Astrocyte (in vitro differentiated cells and primary cell): Measurements from ENCODE around the gene OR4E1. TPM values are rescaled to one million over a fixed set of nuclear protein-coding genes. Genes with fewer than 3 reads are reported as not detected.

ENCODE experiments used
- DNase-seq: peaks from one replicate; pipeline ENCODE4 v3.0.0-alpha.2; 2010; ENCODE audit warnings: low read depth
- FAIRE-seq: peaks from 2 replicates; lab custom pipeline; 2011; peaks lifted over from hg19 to GRCh38; lab: Jason Lieb, UNC
- H2AFZ ChIP-seq: 2 replicates; pipeline ENCODE4 v1.6.0; 2012; ENCODE audit warnings: low read depth, low read length, inconsistent platforms
- H3K27ac ChIP-seq: 2 replicates; pipeline ENCODE4 v1.5.1; 2011; ENCODE audit warnings: low read depth, low read length, inconsistent platforms
- H3K27me3 ChIP-seq: 2 replicates; pipeline ENCODE4 v1.6.0; 2011; ENCODE audit warnings: low read length, inconsistent platforms; ENCODE audit not compliant: insufficient read depth
- H3K36me3 ChIP-seq: 2 replicates; pipeline ENCODE4 v1.5.1; 2011; ENCODE audit warnings: low read length, inconsistent platforms; ENCODE audit not compliant: insufficient read depth
- H3K4me1 ChIP-seq: 2 replicates; pipeline ENCODE4 v1.5.1; 2011; ENCODE audit warnings: low read length, inconsistent platforms; ENCODE audit not compliant: insufficient read depth
- H3K4me2 ChIP-seq: 2 replicates; pipeline ENCODE4 v1.6.0; 2012; ENCODE audit warnings: low read length, inconsistent platforms
- H3K4me3 ChIP-seq: 2 replicates; pipeline ENCODE4 v1.5.1; 2011; ENCODE audit warnings: low read depth, mild to moderate bottlenecking, low read length, inconsistent platforms; ENCODE audit not compliant: insufficient read depth
- H3K79me2 ChIP-seq: 2 replicates; pipeline ENCODE4 v1.6.0; 2012; ENCODE audit warnings: mild to moderate bottlenecking, low read length, inconsistent platforms; ENCODE audit not compliant: insufficient read depth
- H3K9ac ChIP-seq: 2 replicates; pipeline ENCODE4 v1.6.0; 2012; ENCODE audit warnings: mild to moderate bottlenecking, low read length, inconsistent platforms
- H3K9me3 ChIP-seq: 2 replicates; pipeline ENCODE4 v1.5.1; 2012; ENCODE audit warnings: low read depth, mild to moderate bottlenecking, low read length, inconsistent platforms; ENCODE audit not compliant: insufficient read depth
- H4K20me1 ChIP-seq: 2 replicates; pipeline ENCODE4 v1.6.0; 2012; ENCODE audit warnings: low read length, inconsistent platforms; ENCODE audit not compliant: insufficient read depth
- H3K27ac Mint-ChIP-seq: one replicate; pipeline ENCODE4 v1.8.0; 2021; ENCODE audit warnings: mild to moderate bottlenecking, mixed read lengths; ENCODE audit not compliant: unreplicated experiment
- H3K27me3 Mint-ChIP-seq: one replicate; pipeline ENCODE4 v1.8.0; 2021; ENCODE audit warnings: low read depth, mixed read lengths; ENCODE audit not compliant: unreplicated experiment
- H3K36me3 Mint-ChIP-seq: one replicate; pipeline ENCODE4 v1.8.0; 2021; ENCODE audit warnings: low read depth, mixed read lengths; ENCODE audit not compliant: unreplicated experiment
- H3K4me1 Mint-ChIP-seq: one replicate; pipeline ENCODE4 v1.8.0; 2021; ENCODE audit warnings: low read depth, mixed read lengths; ENCODE audit not compliant: unreplicated experiment
- H3K4me3 Mint-ChIP-seq: one replicate; pipeline ENCODE4 v1.8.0; 2021; ENCODE audit warnings: mild to moderate bottlenecking, moderate library complexity, mixed read lengths; ENCODE audit not compliant: unreplicated experiment
- H3K9me3 Mint-ChIP-seq: one replicate; pipeline ENCODE4 v1.8.0; 2021; ENCODE audit warnings: mild to moderate bottlenecking, mixed read lengths; ENCODE audit not compliant: unreplicated experiment
- CTCF ChIP-seq: IDR thresholded peaks from 2 replicates; pipeline ENCODE4 v1.5.1; 2011; ENCODE audit warnings: low read depth, mild to moderate bottlenecking, inconsistent platforms, low read length, moderate library complexity; ENCODE audit not compliant: insufficient read depth
- EZH2 ChIP-seq: IDR thresholded peaks from 2 replicates; pipeline ENCODE4 v1.6.1; 2012; ENCODE audit warnings: mild to moderate bottlenecking, low read length, inconsistent platforms; ENCODE audit not compliant: insufficient read depth
- total RNA-seq: library from RNA; stranded (reverse); gene quantifications from 2 replicates; pipeline ENCODE4 v1.2.1, GENCODE V29; 2021

Gene OR4E1
- total RNA-seq, 1 donor from 2014 or later = not detected

- Histone ChIP-seq H2AFZ (no peak overlapping the region), H3K9ac (no peak overlapping the region), H4K20me1 (no peaks in the 10 kb centered on the region), H3K4me1 (peaks cover 4% of the 10 kb centered on the region), H3K4me2 (no peak overlapping the region), H3K27me3 (no peaks in the 10 kb centered on the region), H3K36me3 (no peaks in the 10 kb centered on the region), H3K79me2 (no peaks in the 10 kb centered on the region), H3K27ac (no peak overlapping the region), H3K9me3 (no peaks in the 10 kb centered on the region), H3K4me3 (no peak overlapping the region)
- no peaks in the 10 kb centered on the region for H3K36me3 Mint-ChIP-seq
- DNase-seq = no peak
- TF ChIP-seq CTCF (no peak), EZH2 (no peak)
- no peaks in the 10 kb centered on the region for H3K27me3 Mint-ChIP-seq
- FAIRE-seq = no peak
- peaks cover 3% of the 10 kb centered on the region for H3K9me3 Mint-ChIP-seq
- H3K4me3 Mint-ChIP-seq = no peak overlapping the region
- H3K4me1 Mint-ChIP-seq = peaks cover 4% of the 10 kb centered on the region
- H3K27ac Mint-ChIP-seq = peak overlapping the region; percentile 6
These were observed 1.5 kb downstream of the OR4E1 start for GRCh38 chr14:21672116-21672515.

- Histone ChIP-seq H3K27me3 (no peaks in the 10 kb centered on the region), H3K9ac (no peak overlapping the region), H3K4me2 (no peak overlapping the region), H3K27ac (no peak overlapping the region), H3K79me2 (no peaks in the 10 kb centered on the region), H4K20me1 (no peaks in the 10 kb centered on the region), H3K36me3 (no peaks in the 10 kb centered on the region), H3K4me3 (no peak overlapping the region), H2AFZ (no peak overlapping the region), H3K4me1 (peaks cover 4% of the 10 kb centered on the region), H3K9me3 (no peaks in the 10 kb centered on the region)
- Mint-ChIP-seq H3K4me3 (no peak overlapping the region), H3K9me3 (peaks cover 3% of the 10 kb centered on the region), H3K27ac (no peak overlapping the region), H3K27me3 (no peaks in the 10 kb centered on the region), H3K4me1 (peaks cover 4% of the 10 kb centered on the region), H3K36me3 (no peaks in the 10 kb centered on the region)
- no peak for TF ChIP-seq CTCF
- no peak for TF ChIP-seq EZH2
- DNase-seq = no peak
- no peak for FAIRE-seq
These were observed 2.2 kb downstream of the OR4E1 start for GRCh38 chr14:21671371-21671770.

GRCh38 chr14:21669284-21669683 lies 4.3 kb downstream of the OR4E1 start:
- peaks cover 4% of the 10 kb centered on the region for H3K4me1 ChIP-seq
- no peak overlapping the region for H3K27ac ChIP-seq
- H3K36me3 ChIP-seq = no peaks in the 10 kb centered on the region
- no peak overlapping the region for H2AFZ ChIP-seq
- FAIRE-seq (no peak), DNase-seq (no peak)
- Mint-ChIP-seq H3K4me1 (peaks cover 4% of the 10 kb centered on the region), H3K36me3 (no peaks in the 10 kb centered on the region), H3K4me3 (no peak overlapping the region), H3K9me3 (peaks cover 2% of the 10 kb centered on the region), H3K27me3 (no peaks in the 10 kb centered on the region), H3K27ac (no peak overlapping the region)
- H3K9ac ChIP-seq = no peak overlapping the region
- TF ChIP-seq CTCF = no peak
- TF ChIP-seq EZH2 = no peak
- H3K9me3 ChIP-seq = no peaks in the 10 kb centered on the region
- no peak overlapping the region for H3K4me2 ChIP-seq
- no peaks in the 10 kb centered on the region for H4K20me1 ChIP-seq
- no peak overlapping the region for H3K4me3 ChIP-seq
- no peaks in the 10 kb centered on the region for H3K27me3 ChIP-seq
- no peaks in the 10 kb centered on the region for H3K79me2 ChIP-seq
